NCI-H2196 treated with DMSO at 0.1 percent for 48 hours (cell line): ENCODE data around the gene RNF113A.
A peak's percentile ranks its signal among the peaks of the same experiment; 100 is the strongest.
"Not testable (repeated sequence)": the region's sequence is repeated elsewhere in the genome, so short reads cannot be mapped to it uniquely, and the experiment has no call there.

ENCODE experiments used
- DNase-seq: peaks from one replicate; lab custom pipeline; 2025; ENCODE audit not compliant: unreplicated experiment; lab: John Stamatoyannopoulos, UW

The RNF113A gene

DNA sequence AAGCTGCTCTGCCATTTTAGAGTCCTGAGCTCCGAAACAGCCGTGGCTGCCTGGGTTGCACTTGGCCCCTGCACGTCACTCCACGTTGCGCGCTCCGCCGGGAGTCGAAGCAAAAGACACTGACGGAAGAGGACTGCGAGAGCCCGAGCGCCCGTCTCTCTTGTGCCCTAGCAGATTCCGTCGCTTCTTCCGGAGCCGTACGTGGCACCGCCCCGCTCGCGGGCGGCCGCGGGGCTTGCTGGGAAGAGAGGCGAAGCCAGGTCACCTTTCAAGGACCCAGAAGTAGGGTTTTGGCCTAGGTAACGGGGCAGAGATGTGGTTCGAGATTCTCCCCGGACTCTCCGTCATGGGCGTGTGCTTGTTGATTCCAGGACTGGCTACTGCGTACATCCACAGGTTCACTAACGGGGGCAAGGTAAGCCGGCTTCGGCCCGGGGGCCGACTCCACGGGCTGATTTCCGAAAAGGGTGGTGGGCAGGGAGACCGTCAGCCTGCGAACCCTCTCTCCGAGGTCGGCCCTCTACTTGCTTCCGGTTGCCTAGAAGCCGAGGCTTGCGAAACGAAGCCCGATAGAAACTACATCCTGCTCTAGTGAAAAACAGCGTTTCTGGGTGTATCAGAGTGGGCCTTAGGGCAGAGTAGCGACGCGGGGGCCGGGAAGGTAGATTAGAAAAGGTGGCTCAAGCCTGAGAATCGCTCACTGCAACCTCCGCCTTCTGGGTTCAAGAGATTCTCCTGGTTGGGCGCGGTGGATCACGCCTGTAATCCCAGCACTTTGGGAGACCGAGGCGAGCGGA lies at the start of gene RNF113A, which contains the start of gene NDUFA1:
Gene RNF113A, minus strand, starts transcription at position 135 of the 797 bp plus-strand sequence. Its CDS starts 120 bp downstream, at position 15.
Gene NDUFA1, plus strand, starts transcription at position 234 of the 797 bp plus-strand sequence. Its CDS starts 80 bp downstream, at position 314.
- DNase-seq = peak; percentile 51

DNA sequence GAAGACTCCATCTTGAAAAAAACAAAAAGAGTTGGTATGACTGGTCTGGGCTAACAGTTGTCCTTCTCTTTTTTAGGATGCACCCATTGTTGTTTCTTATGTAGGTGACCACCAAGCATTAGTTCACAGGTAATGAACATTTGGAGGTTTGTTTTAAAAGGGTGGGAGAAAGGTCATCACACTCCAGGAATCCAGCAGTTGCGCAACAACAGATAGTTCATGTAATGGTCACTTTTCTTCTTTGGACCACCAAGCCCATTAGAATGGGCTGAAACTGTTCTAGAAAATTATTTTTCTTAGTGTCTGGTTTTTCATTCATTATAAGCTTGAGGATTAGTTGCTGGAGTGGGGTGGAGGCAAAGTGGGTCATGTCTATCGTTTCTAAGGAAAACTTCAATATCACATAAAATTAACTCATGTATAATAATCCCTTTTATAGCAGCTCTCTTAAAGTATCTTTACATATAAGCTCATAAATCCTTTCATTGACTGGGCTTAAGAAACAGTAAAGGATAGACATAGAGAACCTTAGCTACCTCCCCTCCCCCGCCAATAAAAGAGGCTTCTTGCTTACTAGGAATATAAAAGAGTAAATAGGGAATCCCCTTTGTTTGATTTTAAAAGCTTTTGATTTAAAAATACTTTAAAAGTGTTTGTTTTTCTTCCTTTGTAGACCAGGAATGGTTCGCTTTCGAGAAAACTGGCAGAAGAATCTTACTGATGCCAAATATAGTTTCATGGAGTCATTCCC lies 48.5 kb upstream of the RNF113A start:
- DNase-seq = no peak

DNA sequence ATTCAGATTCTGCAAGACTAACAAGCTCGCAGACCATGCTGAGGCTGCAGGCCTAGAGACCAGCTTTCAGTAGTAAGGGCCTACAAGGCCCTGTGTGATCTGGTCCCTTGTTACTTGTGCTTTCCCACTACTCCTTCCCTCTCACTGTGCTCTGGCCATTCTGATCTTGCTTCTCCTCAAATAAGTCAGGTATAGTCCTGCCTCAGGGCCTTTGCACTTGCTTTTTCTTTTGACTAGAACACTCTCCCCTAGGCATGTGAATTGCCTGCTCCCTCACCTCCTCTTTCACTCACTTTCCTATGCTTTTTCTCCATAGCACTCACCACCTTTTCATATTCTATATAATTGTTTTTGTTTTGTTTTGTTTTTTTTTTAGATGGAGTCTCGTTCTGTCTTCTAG lies 46.3 kb upstream of the RNF113A start:
- DNase-seq = no peak

DNA sequence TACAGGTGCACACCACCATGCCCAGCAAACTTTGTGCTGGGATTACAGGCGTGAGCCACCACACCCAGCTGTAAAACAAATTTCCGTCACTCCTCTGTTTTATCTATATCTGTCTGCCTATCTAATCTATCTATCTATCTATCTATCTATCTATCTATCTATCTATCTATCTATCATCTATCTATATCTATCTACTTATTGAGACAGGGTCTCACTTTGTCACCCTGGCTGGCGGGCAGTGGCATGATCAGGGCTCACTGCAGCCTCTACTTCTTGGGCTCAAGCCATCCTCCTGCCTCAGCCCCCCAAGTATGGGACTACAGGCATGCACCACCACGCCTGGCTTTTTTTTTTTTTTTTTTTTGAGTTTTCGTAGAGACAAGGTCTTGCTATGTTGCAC lies 44.8 kb upstream of the RNF113A start:
- DNase-seq = no peak

DNA sequence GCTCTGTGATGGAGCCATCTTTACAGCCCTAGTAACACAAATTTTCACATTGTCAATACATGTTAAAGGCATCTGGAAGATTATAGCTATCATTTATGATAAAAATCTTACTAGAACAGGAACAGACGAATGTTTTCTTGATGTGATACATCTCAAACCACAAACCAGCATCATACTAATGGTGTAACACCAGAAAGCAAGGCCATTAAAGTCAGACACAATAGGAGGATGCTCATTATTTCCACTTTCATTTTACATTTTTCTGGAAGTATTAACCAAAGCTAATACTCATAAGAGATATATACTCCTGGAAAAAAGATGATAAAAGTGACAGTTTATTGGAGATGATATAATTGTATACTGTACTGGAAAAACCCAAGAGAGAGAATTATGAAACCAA lies 29.4 kb upstream of the RNF113A start:
- no peak for DNase-seq

DNA sequence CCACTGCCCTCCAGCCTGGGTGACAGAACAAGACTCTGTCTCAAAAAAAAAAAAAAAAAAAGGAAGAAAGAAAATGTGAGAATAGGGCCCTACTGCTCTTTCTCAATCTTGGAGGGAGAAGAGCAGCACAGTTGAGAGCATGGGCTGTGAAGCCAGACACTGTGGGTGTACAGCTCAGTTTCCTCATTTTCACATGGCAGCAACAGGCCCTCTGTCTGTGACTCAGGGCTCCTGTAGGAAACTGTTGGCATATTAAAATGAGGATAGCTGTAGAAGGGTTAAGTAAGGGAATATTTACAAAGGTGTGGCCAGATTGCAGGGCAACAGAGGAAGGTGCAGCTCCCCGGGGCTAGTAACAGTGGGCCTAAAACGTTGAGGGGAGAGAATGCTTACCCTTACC lies 27.6 kb upstream of the RNF113A start:
- DNase-seq = no peak

DNA sequence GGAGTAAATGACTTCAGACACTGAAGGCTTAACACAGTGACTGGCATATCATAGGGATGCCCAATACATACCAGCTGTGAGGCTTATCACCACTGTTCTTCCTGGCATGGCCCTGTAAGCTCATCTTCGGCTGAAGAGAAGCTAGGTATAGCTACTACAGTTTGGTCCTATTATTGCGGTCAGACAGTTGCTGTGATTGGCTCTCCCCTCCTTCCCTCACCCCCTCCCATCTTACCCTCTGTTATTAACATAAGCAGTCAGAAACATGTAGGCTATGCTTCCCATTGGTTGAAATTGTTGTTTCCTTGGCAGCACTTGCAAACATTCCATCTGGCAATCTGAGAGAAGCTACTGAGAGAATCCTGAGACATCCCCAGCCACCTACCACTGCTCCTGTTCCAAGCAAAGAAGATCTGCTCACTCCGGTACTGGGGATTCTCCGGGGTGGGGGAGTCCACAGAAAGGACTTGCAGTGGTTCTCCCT lies 24.4 kb upstream of the RNF113A start, which contains the start of gene AKAP14:
Gene AKAP14, plus strand, starts transcription at position 51 of the 484 bp plus-strand sequence. CDS start 7,331 bp downstream, outside the sequence.
- no peak for DNase-seq

DNA sequence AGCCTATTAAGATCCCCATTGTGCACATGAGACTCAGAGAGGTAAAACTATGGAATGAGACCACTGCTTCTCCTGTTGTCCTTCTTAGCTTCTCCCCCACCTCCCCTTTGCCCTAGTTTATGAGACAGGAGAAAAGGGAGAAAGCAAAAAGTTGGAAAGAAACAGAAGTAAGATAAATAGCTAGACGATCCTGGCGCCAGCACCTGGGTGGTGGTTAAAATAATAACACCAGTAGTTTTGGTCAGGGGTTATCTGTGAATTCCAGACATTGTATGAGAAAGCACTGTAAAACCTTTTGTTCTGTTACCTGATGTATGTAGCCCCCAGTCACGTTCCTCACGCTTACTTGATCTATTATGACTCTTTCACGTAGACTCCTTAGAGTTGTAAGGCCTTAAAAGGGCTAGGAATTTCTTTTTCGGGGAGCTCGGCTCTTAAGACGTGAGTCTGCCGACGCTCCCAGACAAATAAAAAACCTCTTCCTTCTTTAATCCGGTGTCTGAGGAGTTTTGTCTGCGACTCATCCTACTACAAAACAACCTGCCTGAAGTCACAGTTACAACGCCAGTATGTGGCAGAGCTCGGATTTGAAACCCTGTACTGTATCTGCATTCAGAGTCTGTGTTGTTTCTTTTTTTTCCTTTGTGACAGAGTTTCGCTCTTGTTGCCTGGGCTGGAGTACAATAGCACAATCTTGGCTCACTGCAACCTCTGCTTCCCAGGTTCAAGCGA lies 20.6 kb upstream of the RNF113A start:
- not testable (repeated sequence) for DNase-seq

DNA sequence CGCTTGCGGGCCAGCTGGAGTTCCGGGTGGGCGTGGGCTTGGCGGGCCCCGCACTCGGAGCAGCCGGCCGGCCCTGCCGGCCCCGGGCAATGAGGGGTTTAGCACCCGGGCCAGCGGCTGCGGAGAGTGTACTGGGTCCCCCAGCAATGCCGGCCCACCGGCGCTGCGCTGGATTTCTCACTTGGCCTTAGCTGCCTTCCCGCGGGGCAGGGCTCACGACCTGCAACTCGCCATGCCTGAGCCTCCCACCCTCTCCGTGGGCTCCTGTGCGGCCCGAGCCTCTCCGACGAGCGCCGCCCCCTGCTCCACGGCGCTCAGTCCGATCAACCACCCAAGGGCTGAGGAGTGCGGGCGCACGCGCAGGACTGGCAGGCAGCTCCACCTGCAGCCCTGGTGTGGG lies 19.1 kb upstream of the RNF113A start:
- not testable (repeated sequence) for DNase-seq

DNA sequence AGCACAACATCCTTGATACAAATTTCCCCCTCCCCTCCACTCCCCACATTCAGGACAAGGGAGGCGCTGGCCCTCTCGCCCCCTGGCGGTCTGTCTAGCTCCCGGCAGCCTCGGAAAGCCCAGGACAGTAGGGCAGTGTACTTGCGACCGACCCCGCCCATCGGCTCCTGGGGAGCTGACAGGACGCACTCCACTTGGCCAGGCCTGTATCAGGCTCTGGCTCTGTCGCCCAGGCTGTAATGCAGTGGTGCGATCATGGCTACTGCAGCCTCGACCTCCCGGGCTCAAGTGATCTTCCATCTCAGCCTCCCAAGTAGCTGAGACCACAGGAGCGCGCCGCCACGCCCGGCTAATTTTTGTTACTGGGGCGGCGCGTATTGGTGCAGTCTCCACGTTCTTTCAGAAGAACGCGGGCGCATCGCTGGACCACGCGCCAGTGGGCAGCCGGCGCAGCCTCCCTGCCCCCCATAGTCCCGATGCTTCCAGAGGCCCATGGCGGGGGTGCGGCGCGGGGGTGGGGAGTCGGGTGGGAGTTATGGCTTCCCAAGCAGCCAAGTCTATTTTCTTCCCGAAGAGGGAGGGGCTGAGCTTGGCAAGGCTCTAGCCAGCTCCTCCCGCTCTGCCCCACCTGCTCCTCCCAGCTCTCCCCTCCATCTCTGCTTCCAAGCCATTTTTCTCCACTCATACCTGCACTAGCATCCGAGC lies 16.3 kb upstream of the RNF113A start:
- no peak for DNase-seq

DNA sequence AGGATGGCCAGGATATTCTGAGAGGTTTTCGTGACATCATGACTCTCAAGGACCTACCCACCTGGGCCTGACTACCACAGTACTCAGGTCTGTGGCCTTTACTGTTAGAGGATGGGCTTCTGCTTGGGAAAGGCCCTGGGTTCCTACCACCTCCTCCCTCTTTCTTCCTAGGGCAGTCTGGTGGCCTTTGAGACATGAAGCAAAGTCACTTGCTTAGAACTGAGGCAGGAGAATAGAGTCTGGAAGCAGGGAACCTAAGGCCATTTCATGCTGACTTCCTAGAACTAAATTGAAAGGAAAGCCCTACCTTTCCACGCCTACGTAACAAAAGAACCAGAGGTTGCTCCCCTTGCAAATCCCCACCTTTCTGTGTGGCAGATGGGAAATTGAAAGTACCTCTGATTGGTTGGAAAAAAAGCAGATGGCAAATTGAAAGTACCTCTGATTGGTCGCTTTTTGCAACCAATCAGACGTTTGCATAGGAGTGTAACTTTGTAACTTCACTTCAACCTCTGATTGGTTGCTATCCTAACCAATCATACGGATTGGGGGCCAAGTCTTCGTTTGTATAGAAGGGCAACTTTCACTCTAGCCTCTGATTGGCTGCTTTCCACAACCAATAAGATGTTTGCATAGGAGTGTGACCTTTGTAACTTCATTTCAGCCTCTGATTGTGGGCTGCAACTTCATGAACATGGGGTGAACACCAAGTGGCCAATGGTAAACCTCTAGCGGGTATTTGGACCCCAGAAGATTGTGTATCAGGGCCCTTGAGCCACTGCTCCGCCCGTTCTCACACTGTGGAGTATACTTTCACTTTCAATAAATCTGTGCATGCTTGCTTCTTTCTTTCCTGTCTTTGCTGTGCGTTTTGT lies 14.3 kb upstream of the RNF113A start:
- no peak for DNase-seq

DNA sequence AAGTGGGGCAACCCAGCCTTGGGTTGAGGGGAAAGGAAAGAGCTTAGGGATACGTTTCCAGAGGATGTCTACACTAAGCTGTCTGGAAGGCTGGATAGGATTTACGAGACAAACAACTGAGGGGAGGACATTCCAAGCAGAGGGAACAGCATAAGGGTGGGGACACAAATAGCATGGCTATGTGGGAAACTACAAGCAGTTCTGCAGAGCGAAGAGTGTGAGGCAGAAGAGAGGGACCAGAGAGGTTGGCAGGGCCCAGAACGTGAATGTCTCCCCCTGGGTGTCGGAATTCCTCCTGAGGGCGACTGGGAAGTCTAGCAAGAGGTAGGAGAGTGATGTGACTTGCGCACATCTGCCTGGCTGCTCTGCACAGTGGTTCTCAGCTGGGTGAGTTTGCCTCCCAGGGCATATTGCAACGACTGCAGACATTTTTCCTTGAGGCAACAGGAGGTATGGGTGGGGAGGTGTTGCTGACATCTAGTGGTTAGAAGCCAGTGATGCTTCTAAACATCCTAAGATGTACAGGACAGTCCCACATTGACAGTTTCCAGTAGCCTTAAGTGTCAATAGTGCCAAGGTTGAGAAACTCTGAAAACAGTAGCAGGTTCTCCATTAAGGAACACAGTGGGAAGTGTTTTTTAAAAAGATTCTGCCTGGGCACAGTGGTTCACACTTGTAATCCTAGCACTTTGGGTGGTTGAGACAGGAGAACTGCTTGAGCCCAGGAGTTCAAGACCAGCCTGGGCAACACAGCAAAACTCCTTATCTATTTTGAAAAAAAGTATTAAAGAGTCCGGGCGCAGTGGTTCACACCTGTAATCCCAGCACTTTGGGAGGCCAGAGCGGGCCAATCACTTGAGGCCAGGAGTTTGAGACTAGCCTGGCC lies 9.3 kb upstream of the RNF113A start:
- DNase-seq = peak; percentile 1

DNA sequence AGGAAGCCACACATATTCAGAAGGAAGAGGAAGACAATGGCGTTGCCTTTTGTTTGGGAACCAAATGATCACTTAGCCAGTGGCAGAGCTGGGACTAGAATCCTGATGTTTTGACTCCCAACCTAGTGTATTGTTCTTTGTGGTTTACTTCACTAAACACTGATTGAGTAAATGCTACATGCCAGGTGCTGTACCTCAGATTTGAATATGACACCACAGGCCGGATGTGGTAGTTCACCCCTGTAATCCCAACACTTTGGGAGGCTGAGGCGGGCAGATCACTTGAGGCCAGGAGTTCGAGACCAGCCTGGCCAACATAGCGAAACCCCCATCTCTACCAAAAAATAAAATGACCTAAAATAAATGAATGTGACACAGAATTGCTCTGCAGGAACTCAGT lies 8.5 kb upstream of the RNF113A start:
- no peak for DNase-seq

DNA sequence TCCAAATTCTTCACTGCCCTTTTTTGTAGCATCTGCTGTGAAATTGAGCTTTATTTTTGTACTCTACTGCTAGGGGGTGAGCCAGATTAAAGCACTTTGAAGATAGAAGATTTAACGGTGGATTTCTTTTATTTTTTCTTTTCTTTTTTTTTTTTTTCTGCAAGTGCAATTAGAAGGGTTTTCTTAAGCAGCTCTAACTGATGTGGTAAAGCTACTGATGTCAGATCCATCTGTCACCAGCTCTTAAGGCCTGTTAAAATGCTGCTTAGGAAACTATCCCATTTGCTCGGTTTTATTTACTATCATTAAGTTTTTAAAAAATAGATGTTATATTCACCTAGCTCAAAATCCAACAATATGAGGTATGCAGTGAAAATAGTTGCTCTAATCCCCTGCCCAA lies 7.2 kb upstream of the RNF113A start:
- no peak for DNase-seq

DNA sequence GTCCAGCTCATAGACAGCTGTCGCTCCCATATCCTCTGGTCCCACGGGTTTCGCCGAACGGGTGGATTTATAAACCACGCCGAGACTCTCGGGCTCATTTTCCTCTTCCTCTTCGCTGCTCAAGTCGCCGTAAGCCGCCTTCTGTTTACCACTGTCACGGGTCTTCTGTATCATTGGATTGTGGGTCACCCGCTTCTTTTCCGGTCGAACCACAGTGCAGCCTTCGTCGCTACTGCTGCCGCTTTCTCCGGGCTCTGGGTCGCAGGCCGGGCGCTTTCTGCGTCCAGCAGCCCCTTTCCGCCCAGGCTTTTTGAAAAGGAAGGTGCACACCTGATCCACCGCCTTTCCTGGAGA lies 311 bp downstream of the RNF113A start:
- no peak for DNase-seq

DNA sequence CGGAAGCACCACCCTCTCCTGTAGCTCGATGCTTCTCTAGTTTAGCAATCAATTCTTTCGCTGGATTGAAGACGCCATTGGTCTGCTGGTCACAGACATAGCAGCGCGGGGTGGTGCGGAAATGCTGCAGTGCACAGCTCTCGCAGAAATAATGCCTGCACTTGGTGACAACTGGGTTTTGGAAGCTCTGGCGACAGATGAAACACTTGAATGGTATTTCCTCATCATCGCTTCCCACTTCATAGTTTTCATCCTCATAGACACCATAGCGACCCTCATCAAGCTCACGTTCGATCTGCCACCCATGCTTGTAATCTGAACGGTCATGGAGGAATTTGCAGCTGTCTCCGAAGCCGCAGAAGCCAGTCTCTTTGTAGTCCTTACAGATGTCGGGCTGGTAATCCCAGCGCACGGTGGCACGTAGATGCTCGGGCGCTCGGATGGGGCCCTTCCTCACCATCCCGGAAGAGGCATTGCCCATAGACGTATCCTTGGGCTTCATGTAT lies 854 bp downstream of the RNF113A start:
- no peak for DNase-seq

DNA sequence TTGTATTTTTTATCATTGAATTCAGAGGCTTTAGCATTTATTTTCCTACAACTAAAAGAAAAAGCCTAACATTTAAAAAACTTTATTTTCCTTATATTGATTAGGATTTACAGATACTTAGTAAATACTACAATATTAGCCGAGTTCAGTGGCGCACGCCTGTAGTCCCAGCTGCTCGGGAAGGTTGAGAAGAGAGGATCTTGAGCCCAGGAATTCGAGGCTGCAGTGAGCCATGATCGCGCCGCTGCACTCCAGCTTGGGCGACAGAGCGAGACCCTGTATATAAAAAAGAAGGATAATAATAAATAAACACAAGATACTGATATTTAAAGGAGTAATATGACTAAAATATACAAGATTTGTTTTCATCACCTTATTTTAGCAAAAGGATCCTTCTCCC lies 18.1 kb downstream of the RNF113A start:
- DNase-seq = no peak
